ENCODE measurements around the gene ZNF669. TPM values are rescaled to one million over a fixed set of nuclear protein-coding genes. Genes with fewer than 3 reads are reported as not detected.
A peak's percentile ranks its signal among the peaks of the same experiment; 100 is the strongest.

The ZNF669 gene
- total RNA-seq, 1 experiment from 2014 or later: 9.1 TPM

GRCh38 chr1:247077876-247078257 is 26.3 kb downstream of the ZNF669 start:
- ChIA-PET POLR2A (no interaction called here), CTCF (no interaction called here)
- H3K9me3 Mint-ChIP-seq (ENCODE audit: unreplicated experiment): peaks cover 29% of the 10 kb centered on the region

GRCh38 chr1:247077213-247077612 is 26.9 kb downstream of the ZNF669 start:
- no peak overlapping the region; the same call in 1 of the 2 replicates for H3K4me3 ChIP-seq (ENCODE audit: low read depth, low read length)
- H3K36me3 ChIP-seq (ENCODE audit: control insufficient read depth, insufficient read depth, low read length): no peaks in the 10 kb centered on the region; the same call in 1 of the 2 replicates
- no peak for TF ChIP-seq CTCF (IDR thresholded peaks at IDR 0.05; ENCODE audit: insufficient read depth in 1 of 2, low read depth in 1 of 2, low read length in 1 of 2, severe bottlenecking in 1 of 2, unreplicated experiment in 1 of 2)
- ChIA-PET CTCF (no interaction called here), POLR2A (no interaction called here)
- BruUV-seq (replicated peaks): no TSS peak
- no peak for DNase-seq
- no peaks in the 10 kb centered on the region for H3K27me3 Mint-ChIP-seq (ENCODE audit: insufficient read depth, unreplicated experiment)
- peaks cover 13% of the 10 kb centered on the region for H3K4me1 Mint-ChIP-seq (ENCODE audit: low read depth, unreplicated experiment)
- H3K9me3 ChIP-seq: peaks cover 7% of the 10 kb centered on the region; the same call in 1 of the 2 replicates
- peaks cover 5% of the 10 kb centered on the region; the same call in 1 of the 2 replicates for H3K4me1 ChIP-seq
- H3K4me3 Mint-ChIP-seq (ENCODE audit: unreplicated experiment): peak overlapping the region; percentile 75
- H3K9me3 Mint-ChIP-seq (ENCODE audit: unreplicated experiment): peaks cover 29% of the 10 kb centered on the region
- intact Hi-C loops (cut with micrococcal nuclease; ENCODE audit: unreplicated experiment): no loop called here
- H3K36me3 Mint-ChIP-seq (ENCODE audit: insufficient read depth, unreplicated experiment): peaks cover 23% of the 10 kb centered on the region
- no peaks in the 10 kb centered on the region for H3K27me3 ChIP-seq (replicated peaks; ENCODE audit: control insufficient read depth, insufficient read depth, low read length)
- no peak overlapping the region for H3K27ac Mint-ChIP-seq (ENCODE audit: unreplicated experiment)

More at GRCh38 chr1:247077876-247078257, 26.3 kb downstream of the ZNF669 start:
- intact Hi-C loops (cut with micrococcal nuclease; ENCODE audit: unreplicated experiment): loop anchor here (1.0 kb wide), 4 partner anchors 26 to 171 kb away; partner anchors contain the start of genes ZNF669 and ZNF695
- no peak for DNase-seq
- H3K27me3 ChIP-seq (replicated peaks; ENCODE audit: control insufficient read depth, insufficient read depth, low read length): no peaks in the 10 kb centered on the region
- peaks cover 5% of the 10 kb centered on the region; the same call in 1 of the 2 replicates for H3K9me3 ChIP-seq
- H3K27ac Mint-ChIP-seq (ENCODE audit: unreplicated experiment): peak overlapping the region; percentile 94
- no peaks in the 10 kb centered on the region; the same call in 1 of the 2 replicates for H3K36me3 ChIP-seq (ENCODE audit: control insufficient read depth, insufficient read depth, low read length)
- H3K27me3 Mint-ChIP-seq (ENCODE audit: insufficient read depth, unreplicated experiment): no peaks in the 10 kb centered on the region
- H3K4me3 ChIP-seq (ENCODE audit: low read depth, low read length): peak overlapping the region; percentile 93
- peaks cover 5% of the 10 kb centered on the region; the same call in 1 of the 2 replicates for H3K4me1 ChIP-seq
- H3K4me1 Mint-ChIP-seq (ENCODE audit: low read depth, unreplicated experiment): peaks cover 13% of the 10 kb centered on the region
- H3K36me3 Mint-ChIP-seq (ENCODE audit: insufficient read depth, unreplicated experiment): peaks cover 23% of the 10 kb centered on the region
- no peak for TF ChIP-seq CTCF (IDR thresholded peaks at IDR 0.05; ENCODE audit: insufficient read depth in 1 of 2, low read depth in 1 of 2, low read length in 1 of 2, severe bottlenecking in 1 of 2, unreplicated experiment in 1 of 2)
- H3K4me3 Mint-ChIP-seq (ENCODE audit: unreplicated experiment): peak overlapping the region; percentile 75
- BruUV-seq (replicated peaks): no TSS peak

GRCh38 chr1:247070645-247071044 is 33.5 kb downstream of the ZNF669 start:
- no TSS peak for BruUV-seq (replicated peaks)
- Mint-ChIP-seq H3K4me3 (ENCODE audit: unreplicated experiment) (no peak overlapping the region), H3K4me1 (ENCODE audit: low read depth, unreplicated experiment) (no peaks in the 10 kb centered on the region), H3K9me3 (ENCODE audit: unreplicated experiment) (peaks cover 33% of the 10 kb centered on the region), H3K36me3 (ENCODE audit: insufficient read depth, unreplicated experiment) (peaks cover 9% of the 10 kb centered on the region), H3K27me3 (ENCODE audit: insufficient read depth, unreplicated experiment) (no peaks in the 10 kb centered on the region), H3K27ac (ENCODE audit: unreplicated experiment) (no peak overlapping the region)
- DNase-seq: no peak
- no peak overlapping the region for H3K4me3 ChIP-seq (ENCODE audit: low read depth, low read length)
- H3K4me1 ChIP-seq: no peaks in the 10 kb centered on the region
- H3K36me3 ChIP-seq (ENCODE audit: control insufficient read depth, insufficient read depth, low read length): no peaks in the 10 kb centered on the region
- intact Hi-C loops (cut with micrococcal nuclease; ENCODE audit: unreplicated experiment): no loop called here
- CTCF ChIA-PET: no interaction called here
- no peaks in the 10 kb centered on the region for H3K27me3 ChIP-seq (replicated peaks; ENCODE audit: control insufficient read depth, insufficient read depth, low read length)
- H3K9me3 ChIP-seq: peaks cover 11% of the 10 kb centered on the region; the same call in 1 of the 2 replicates
- no peak for TF ChIP-seq CTCF (IDR thresholded peaks at IDR 0.05; ENCODE audit: insufficient read depth in 1 of 2, low read depth in 1 of 2, low read length in 1 of 2, severe bottlenecking in 1 of 2, unreplicated experiment in 1 of 2)
- POLR2A ChIA-PET: no interaction called here

All from Caco-2 (cell line).